Measurements from ENCODE around the gene PTGER3.

GRCh38 chr1:71086331-71086730 lies 38.7 kb upstream of the PTGER3 start:
- TF ChIP-seq CTCF (conservative IDR thresholded peaks at IDR 0.05; ENCODE audit: low read depth, low read length): no peak
- no peak for TF ChIP-seq EZH2 (IDR thresholded peaks at IDR 0.05; ENCODE audit: borderline replicate concordance, low read depth, low read length, poor library complexity, severe bottlenecking)
